HL-60/S4 treated with phorbol 12-myristate 13-acetate at 8.2 ng/mL for 4 days and 3 days (cell line): Measurements from ENCODE around the gene TMEM221.

Source experiments
- in situ Hi-C: fragments of 300-500 bp; cut with MboI; formaldehyde crosslinking; loops from 2 replicates; pipeline ENCODE4 v1.15.0; 2022; ENCODE audit warnings: low sequenced_read_pairs

Gene TMEM221

GRCh38 chr19:17448131-17448967, at the start of gene TMEM221:
TMEM221 (minus strand) TSS chr19:17448668; CDS start chr19:17448462, 206 bp downstream.
- in situ Hi-C loops, result no loop called here

GRCh38 chr19:17497149-17497798, 48.8 kb upstream of the TMEM221 start:
- in situ Hi-C loops, result no loop called here

- in situ Hi-C loops, result no loop called here
Measured at GRCh38 chr19:17496337-17496997, 48.0 kb upstream of the TMEM221 start.

- in situ Hi-C loops, result no loop called here
Measured at GRCh38 chr19:17495639-17496296, 47.3 kb upstream of the TMEM221 start.

GRCh38 chr19:17491287-17491686, 42.8 kb upstream of the TMEM221 start:
- in situ Hi-C loops, result no loop called here

- in situ Hi-C loops, result no loop called here
Measured at GRCh38 chr19:17490411-17490810, 41.9 kb upstream of the TMEM221 start.

- in situ Hi-C loops, result no loop called here
Measured at GRCh38 chr19:17489392-17490030, 41.0 kb upstream of the TMEM221 start.

- in situ Hi-C loops, result no loop called here
Measured at GRCh38 chr19:17488593-17489391, 40.3 kb upstream of the TMEM221 start.

- in situ Hi-C loops, result no loop called here
Measured at GRCh38 chr19:17487284-17488121, 39.0 kb upstream of the TMEM221 start.

- in situ Hi-C loops, result no loop called here
Measured at GRCh38 chr19:17486545-17487240, 38.2 kb upstream of the TMEM221 start.

- in situ Hi-C loops, result no loop called here
Measured at GRCh38 chr19:17484520-17485185, 36.2 kb upstream of the TMEM221 start.

- in situ Hi-C loops, result no loop called here
Measured at GRCh38 chr19:17483605-17484002, 35.1 kb upstream of the TMEM221 start.

GRCh38 chr19:17482877-17483604, 34.6 kb upstream of the TMEM221 start:
- in situ Hi-C loops, result no loop called here

- in situ Hi-C loops, result no loop called here
Measured at GRCh38 chr19:17481986-17482385, 33.5 kb upstream of the TMEM221 start.

- in situ Hi-C loops, result no loop called here
Measured at GRCh38 chr19:17479325-17479791, 30.9 kb upstream of the TMEM221 start.

- in situ Hi-C loops, result no loop called here
Measured at GRCh38 chr19:17475541-17476115, 27.2 kb upstream of the TMEM221 start.
